Stimulated activated CD8-positive, alpha-beta memory T cell treated with anti-CD3 and anti-CD28 coated beads, Interleukin-7, amount 100 ng/mL, for 48 hours (primary cell): ENCODE measurements around the gene NLGN3.
"Not testable (repeated sequence)": the region's sequence is repeated elsewhere in the genome, so short reads cannot be mapped to it uniquely, and the experiment has no call there.

Experiments used
- DNase-seq, 2 donors: peaks; one replicate each; pipeline ENCODE4 v3.0.0-alpha.2; 2020; ENCODE audit warnings: low read depth in 1 of 2; ENCODE audit errors: extremely low read depth in 1 of 2

The NLGN3 gene

GRCh38 chrX:71168134-71168533, 23.5 kb downstream of the NLGN3 start:
- no peak for DNase-seq

GRCh38 chrX:71169586-71169985, 24.9 kb downstream of the NLGN3 start:
- DNase-seq: no peak

- no peak for DNase-seq
Measured at GRCh38 chrX:71170660-71171059, 26.0 kb downstream of the NLGN3 start.

- DNase-seq: no peak
Measured at GRCh38 chrX:71171110-71171801, 26.6 kb downstream of the NLGN3 start.

- no peak for DNase-seq
Measured at GRCh38 chrX:71173440-71173839, 28.8 kb downstream of the NLGN3 start.

GRCh38 chrX:71174795-71175194, 30.2 kb downstream of the NLGN3 start:
- DNase-seq: no peak

GRCh38 chrX:71175531-71175930, 30.9 kb downstream of the NLGN3 start:
- DNase-seq: no peak

GRCh38 chrX:71177327-71177726, 32.7 kb downstream of the NLGN3 start:
- no peak for DNase-seq

GRCh38 chrX:71178908-71179307, 34.3 kb downstream of the NLGN3 start:
- DNase-seq: no peak

- DNase-seq: not testable (repeated sequence)
Measured at GRCh38 chrX:71180579-71181265, 36.1 kb downstream of the NLGN3 start.

- peak in 1 of 2 donors; percentile 29 for DNase-seq
Measured at GRCh38 chrX:71181558-71181909, 36.9 kb downstream of the NLGN3 start.

- peak; percentile 57 to 77 for DNase-seq
Measured at GRCh38 chrX:71181910-71182799, 37.5 kb downstream of the NLGN3 start.

GRCh38 chrX:71182871-71183270, 38.2 kb downstream of the NLGN3 start:
- DNase-seq: no peak

- DNase-seq: no peak
Measured at GRCh38 chrX:71183341-71183740, 38.7 kb downstream of the NLGN3 start.

- DNase-seq: no peak
Measured at GRCh38 chrX:71184092-71184491, 39.5 kb downstream of the NLGN3 start.

GRCh38 chrX:71184803-71185495, 40.3 kb downstream of the NLGN3 start:
- DNase-seq: no peak

- no peak for DNase-seq
Measured at GRCh38 chrX:71191248-71191647, 46.6 kb downstream of the NLGN3 start.

- no peak for DNase-seq
Measured at GRCh38 chrX:71195964-71196649, 51.5 kb downstream of the NLGN3 start.

GRCh38 chrX:71198066-71198465, 53.4 kb downstream of the NLGN3 start:
- no peak for DNase-seq

- no peak for DNase-seq
Measured at GRCh38 chrX:71199252-71200008, 54.8 kb downstream of the NLGN3 start.
